B cell (primary cell): ENCODE results near the gene DISP2.

Experiments used
- EZH2 ChIP-seq: IDR thresholded peaks from 2 replicates; pipeline ENCODE4 v1.6.1; 2012; ENCODE audit warnings: borderline replicate concordance, low read depth, mild to moderate bottlenecking, moderate library complexity, low read length; ENCODE audit not compliant: insufficient read depth, poor library complexity, severe bottlenecking
- TF ChIP-seq, protein P1 (sequence below): fragments of 200-600 bp; IDR thresholded peaks from one replicate; pipeline ENCODE4 v1.8.0; 2022; ENCODE audit warnings: antibody characterized with exemption, mild to moderate bottlenecking

DNA sequence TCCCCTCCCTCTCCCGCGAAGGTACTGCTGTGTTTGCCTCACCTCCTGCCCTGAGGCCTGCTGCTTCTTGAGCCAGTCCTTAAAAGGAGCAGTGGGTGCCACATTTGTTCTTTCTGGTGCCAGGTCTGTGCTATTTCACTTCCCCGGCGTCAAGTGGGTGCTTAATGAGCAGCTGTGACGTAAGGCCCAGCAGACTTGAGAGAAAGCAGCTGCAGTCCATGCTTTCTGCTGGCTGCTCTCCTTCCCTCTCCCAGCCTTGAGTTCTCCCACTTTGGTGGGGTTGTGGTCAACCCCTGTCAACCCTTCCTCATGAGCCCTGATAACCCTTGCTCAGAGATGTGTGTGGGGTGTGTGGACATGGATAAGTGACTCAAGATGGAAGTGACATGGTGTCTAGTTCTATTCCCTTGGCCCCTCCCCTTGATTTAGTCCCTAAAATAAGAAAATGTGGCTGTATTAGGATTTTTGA is 27.6 kb upstream of the DISP2 start:
- TF ChIP-seq, protein P1, sequence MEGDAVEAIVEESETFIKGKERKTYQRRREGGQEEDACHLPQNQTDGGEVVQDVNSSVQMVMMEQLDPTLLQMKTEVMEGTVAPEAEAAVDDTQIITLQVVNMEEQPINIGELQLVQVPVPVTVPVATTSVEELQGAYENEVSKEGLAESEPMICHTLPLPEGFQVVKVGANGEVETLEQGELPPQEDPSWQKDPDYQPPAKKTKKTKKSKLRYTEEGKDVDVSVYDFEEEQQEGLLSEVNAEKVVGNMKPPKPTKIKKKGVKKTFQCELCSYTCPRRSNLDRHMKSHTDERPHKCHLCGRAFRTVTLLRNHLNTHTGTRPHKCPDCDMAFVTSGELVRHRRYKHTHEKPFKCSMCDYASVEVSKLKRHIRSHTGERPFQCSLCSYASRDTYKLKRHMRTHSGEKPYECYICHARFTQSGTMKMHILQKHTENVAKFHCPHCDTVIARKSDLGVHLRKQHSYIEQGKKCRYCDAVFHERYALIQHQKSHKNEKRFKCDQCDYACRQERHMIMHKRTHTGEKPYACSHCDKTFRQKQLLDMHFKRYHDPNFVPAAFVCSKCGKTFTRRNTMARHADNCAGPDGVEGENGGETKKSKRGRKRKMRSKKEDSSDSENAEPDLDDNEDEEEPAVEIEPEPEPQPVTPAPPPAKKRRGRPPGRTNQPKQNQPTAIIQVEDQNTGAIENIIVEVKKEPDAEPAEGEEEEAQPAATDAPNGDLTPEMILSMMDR: no peak
- TF ChIP-seq EZH2: no peak
